ENCODE measurements around the gene DPP6.

The DPP6 gene

GRCh38 chr7:154744256-154744860 lies 692.2 kb downstream of the DPP6 start:
- DNase-seq = peak; percentile 37

- no peak for DNase-seq
Observed at GRCh38 chr7:154744861-154745258, 692.7 kb downstream of the DPP6 start.

DNA sequence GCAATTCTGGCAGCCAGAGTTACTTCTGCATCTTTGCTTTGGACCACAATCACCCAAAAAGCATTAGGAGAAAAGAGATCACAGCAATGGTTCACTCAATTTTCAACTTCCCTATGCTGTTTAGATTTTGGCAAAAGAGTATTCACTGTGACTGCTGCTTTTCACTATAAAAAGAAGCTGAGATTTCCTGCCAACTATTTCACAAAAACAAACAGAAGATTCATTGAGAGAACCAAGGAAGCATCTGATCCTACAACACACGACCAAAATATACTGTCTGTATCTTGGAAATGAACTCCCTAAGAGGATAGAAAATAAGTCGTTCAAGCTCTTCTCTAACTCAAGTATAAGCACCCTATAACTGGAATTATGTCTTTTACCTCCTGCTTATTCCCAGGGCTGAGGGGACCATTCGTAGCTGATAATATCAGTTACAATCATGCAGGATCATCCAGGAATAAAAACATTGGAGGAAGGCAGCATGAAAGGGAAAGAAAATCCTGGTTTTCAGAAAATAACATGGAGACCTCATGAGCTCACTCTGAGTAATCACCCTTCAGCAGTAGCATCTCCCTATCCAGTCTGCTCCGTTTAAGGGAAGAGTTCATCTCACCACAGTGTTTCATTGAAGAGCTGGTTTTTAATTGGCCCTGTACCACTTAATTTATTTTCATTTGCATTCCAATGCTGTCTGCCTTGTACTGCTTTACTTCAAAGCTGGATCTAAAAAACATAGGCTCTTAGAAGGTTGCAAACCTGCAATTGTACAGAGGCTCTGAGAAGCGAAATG lies 694.6 kb downstream of the DPP6 start:
- DNase-seq = no peak

DNA sequence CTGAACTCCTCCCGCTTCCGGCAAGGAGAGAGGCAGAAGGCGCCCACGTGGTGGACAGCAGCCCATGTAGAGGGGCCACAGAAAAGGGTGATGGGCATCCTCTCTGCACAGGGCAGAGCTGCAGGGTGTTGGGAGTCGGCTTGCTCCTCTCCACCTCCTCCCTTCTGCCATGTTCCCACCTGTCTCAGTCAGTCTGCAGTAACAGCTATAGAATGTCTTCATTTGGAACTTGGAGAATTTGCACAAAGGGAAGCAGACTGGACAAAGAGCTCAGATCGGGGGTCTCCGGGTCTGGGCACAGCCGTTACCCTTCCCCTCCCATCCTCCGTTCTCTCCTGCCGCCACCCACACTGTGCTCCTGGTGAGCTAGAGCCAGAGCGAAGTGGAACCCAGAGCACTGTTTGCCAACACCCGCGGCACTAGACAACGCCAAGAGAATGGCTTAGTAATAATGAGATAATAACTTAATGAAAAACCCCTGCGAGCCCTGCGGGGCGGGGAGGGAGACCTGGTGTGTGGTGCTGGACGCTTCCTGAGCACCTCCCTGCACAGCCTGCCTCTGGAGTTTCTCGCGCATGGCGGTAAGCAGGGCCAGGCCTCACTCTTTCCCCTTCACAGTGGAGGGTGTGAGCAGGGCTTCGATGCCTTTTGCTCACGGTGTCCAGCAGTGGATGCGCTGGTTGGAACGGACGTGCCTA lies 696.0 kb downstream of the DPP6 start:
- DNase-seq = no peak

- DNase-seq = no peak
Observed at GRCh38 chr7:154750353-154750801, 698.2 kb downstream of the DPP6 start.

- no peak for DNase-seq
Observed at GRCh38 chr7:154753226-154753625, 701.0 kb downstream of the DPP6 start.

DNA sequence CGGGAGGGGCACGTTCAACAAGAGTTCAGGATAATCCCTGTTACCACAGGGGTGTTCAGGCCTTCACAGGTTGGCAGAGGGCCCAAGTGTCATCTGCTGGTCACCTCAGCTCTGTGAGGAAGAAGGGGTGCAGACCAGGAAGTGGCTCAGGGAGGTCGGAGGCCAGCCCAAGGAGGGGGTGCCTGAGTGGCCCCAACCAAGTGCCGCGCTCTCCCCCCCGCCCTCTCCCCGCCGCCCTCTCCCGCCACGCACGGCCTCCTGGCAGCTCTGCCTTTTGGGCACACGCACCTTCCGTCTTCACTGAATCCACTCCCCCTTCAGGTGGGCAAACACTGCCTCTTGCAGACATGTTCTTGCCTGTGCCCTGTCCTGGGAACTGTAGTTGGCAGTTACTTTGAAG lies 705.6 kb downstream of the DPP6 start:
- DNase-seq = no peak

DNA sequence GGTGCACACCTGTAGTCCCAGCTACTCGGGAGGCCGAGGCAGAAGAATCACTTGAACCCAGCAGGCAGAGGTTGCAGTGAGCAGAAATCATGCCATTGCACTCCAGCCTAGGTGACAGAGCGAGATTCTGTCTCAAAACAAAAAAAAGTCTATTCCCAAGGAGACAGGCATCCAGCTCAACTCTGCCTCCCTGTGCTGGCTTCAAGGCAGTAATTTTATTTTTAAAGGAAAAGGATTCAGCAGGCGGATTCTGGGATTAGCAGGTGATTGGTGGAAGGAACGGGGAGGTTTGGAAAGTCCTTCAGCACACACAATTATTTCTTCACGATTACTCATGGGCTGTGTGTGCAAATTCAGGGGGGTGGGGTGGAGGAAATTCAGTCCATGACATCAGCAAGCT lies 707.8 kb downstream of the DPP6 start:
- DNase-seq = no peak

DNA sequence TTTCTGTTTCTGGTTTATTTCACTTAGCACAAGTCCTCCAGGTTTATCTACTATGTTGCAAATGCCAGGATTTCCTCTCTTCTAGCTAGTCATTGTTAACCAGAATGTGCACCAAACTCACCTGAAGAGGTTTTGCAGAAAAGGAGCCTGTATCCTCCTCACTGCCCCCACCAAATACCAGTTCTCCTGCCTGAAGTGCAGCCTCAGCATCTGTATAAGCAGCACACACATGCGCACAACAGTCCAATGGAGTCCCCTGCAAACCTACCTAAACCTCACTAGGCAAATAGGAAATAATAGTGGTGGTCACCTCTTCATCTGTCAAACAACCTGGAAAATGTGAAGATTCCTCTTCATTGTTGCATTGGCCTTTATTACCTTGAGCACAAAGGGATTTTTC lies 712.9 kb downstream of the DPP6 start:
- DNase-seq = no peak

- no peak for DNase-seq
Observed at GRCh38 chr7:154767142-154767541, 714.9 kb downstream of the DPP6 start.

GRCh38 chr7:154767821-154768415 lies 715.7 kb downstream of the DPP6 start:
- no peak for DNase-seq

- DNase-seq = no peak
Observed at GRCh38 chr7:154769001-154769400, 716.8 kb downstream of the DPP6 start.

GRCh38 chr7:154769527-154769926 lies 717.3 kb downstream of the DPP6 start:
- DNase-seq = no peak

- DNase-seq = no peak
Observed at GRCh38 chr7:154770361-154770760, 718.2 kb downstream of the DPP6 start.

DNA sequence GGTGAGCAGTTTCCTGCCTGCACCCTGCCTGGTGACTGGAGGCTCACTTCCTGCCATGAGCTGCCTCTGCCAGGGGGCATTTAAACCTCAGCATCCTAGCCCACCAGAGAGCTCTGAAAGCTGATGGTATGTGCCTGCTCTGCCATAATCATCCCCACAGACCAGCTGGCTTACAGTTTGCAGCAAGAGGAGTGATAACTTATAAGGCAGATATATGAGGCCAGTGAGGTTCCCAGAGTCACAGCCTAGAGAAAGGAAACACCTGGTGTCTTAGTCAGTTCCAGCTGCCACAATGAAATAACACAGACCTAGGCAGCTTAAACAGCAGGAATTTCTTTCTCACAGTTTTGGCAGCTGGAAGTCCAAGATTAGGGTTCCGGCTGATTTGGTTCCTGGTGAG lies 718.8 kb downstream of the DPP6 start:
- DNase-seq = no peak

- DNase-seq = no peak
Observed at GRCh38 chr7:154774303-154774969, 722.2 kb downstream of the DPP6 start.

GRCh38 chr7:154775681-154776080 lies 723.5 kb downstream of the DPP6 start:
- no peak for DNase-seq

- no peak for DNase-seq
Observed at GRCh38 chr7:154776350-154776749, 724.2 kb downstream of the DPP6 start.

- no peak for DNase-seq
Observed at GRCh38 chr7:154777023-154777422, 724.8 kb downstream of the DPP6 start.

DNA sequence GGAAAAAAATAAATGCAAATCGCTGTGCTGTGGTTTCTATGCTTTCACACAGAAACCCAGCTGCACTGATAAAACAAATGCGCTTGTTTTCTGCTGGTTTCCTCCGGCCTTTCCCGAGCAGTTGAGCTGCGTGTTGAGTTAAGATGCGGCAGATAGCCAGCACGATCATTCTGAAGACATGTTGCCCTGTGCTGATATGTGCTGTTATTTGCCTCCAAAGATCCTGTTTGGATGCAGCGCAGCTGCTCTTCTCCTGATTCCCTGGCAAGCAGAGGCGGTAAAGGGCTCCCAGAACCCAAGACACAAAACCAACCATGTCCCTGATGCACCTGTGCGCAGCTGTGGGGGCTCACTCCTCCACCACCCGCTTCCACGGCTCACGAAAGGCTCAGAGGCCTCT lies 725.3 kb downstream of the DPP6 start:
- DNase-seq = no peak

GRCh38 chr7:154777908-154778307 lies 725.7 kb downstream of the DPP6 start:
- DNase-seq = no peak

DNA sequence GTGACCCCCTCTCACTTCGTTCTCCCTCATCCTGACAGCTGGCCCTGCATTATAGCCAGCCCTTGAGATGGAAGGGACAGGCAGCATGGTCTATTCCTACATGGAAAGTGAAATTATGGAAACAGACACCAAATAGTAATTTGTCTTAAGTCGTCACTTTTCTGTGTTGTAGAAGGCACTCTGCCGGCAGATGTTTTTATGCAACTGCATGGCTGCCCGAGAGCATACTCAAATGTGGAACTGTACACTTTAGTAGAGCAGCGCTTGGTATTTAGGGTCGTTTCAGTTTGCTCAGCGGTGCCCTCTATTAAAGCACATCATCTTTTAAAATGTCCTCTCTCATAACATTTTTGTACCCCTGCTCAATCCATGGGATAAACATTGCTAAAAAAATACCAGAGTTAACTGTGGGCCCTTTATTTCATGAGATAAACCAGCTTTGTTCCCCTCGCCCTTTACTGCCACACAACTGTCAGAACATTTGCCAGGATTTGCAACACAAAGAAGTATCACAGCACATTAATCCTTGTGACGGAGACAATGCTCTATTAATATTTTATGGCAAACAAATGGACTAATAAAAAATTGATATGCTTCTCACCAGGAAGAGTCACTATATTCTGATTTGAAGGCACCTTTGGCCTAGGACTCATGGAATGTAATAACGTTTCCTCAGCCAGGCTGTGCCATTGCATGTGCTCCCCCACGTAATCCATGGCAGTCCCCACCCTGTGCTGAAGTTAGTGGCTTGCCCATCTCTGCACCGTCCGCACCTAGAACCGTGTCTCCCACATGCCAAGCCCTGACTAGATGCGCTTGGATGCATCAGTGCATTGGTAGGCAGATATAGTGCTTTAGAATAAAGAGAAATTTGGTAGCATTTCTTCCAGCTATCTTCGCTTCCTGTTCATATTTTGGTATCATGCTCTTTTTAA lies 729.4 kb downstream of the DPP6 start:
- no peak for DNase-seq
